HepG2 (cell line): ENCODE results near the gene DEPDC5. TPM values are rescaled to one million over a fixed set of nuclear protein-coding genes. Genes with fewer than 3 reads are reported as not detected.

Source experiments
- ETV6 ChIP-seq: sonication (generic); formaldehyde crosslinking; conservative IDR thresholded peaks from 2 replicates; pipeline ENCODE4 v1.4.0; 2020; ENCODE audit warnings: missing genetic modification reagents
- HDAC1 ChIP-seq: sonication (generic); formaldehyde crosslinking; IDR thresholded peaks from 2 replicates; pipeline ENCODE4 v1.5.1; 2020; ENCODE audit warnings: mild to moderate bottlenecking, missing genetic modification reagents
- HIVEP1 ChIP-seq: sonication (generic); formaldehyde crosslinking; IDR thresholded peaks from 2 replicates; pipeline ENCODE4 v1.4.0; 2020; ENCODE audit warnings: mild to moderate bottlenecking, missing genetic modification reagents
- NBN ChIP-seq: fragments of 450-650 bp; conservative IDR thresholded peaks from 2 replicates; pipeline ENCODE4 v1.6.1; 2017
- PLRG1 ChIP-seq: fragments of 450-650 bp; conservative IDR thresholded peaks from 2 replicates; pipeline ENCODE4 v1.6.1; 2016
- RCOR2 ChIP-seq: IDR thresholded peaks from 2 replicates; pipeline ENCODE4 v1.6.1; 2016; ENCODE audit warnings: missing biosample characterization, missing genetic modification reagents
- RFXANK ChIP-seq: IDR thresholded peaks from 2 replicates; pipeline ENCODE4 v1.6.1; 2016
- SALL2 ChIP-seq: sonication (generic); formaldehyde crosslinking; IDR thresholded peaks from 2 replicates; pipeline ENCODE4 v1.8.1; 2023; ENCODE audit warnings: mild to moderate bottlenecking, missing genetic modification reagents, inconsistent platforms
- SIN3A ChIP-seq: IDR thresholded peaks from 2 replicates; pipeline ENCODE4 v1.6.1; 2011; ENCODE audit warnings: low read depth, mild to moderate bottlenecking, control low read depth, low read length, borderline replicate concordance
- ZBTB1 ChIP-seq: sonication (generic); formaldehyde crosslinking; IDR thresholded peaks from 2 replicates; pipeline ENCODE4 v1.4.0; 2020; ENCODE audit warnings: missing genetic modification reagents, borderline replicate concordance
- ZKSCAN1 ChIP-seq: fragments of 150-350 bp; IDR thresholded peaks from 2 replicates; pipeline ENCODE4 v1.6.1; 2014; ENCODE audit warnings: low read length
- ZKSCAN5 ChIP-seq: sonication (generic); formaldehyde crosslinking; IDR thresholded peaks from 2 replicates; pipeline ENCODE4 v1.5.1; 2020; ENCODE audit warnings: mild to moderate bottlenecking, missing genetic modification reagents
- ZKSCAN8 ChIP-seq: IDR thresholded peaks from 2 replicates; pipeline ENCODE4 v1.6.1; 2016; ENCODE audit warnings: borderline replicate concordance, missing genetic modification reagents, missing compliant biosample characterization
- ZNF337 ChIP-seq: sonication (generic); formaldehyde crosslinking; IDR thresholded peaks from 2 replicates; pipeline ENCODE4 v1.5.1; 2020; ENCODE audit warnings: missing genetic modification reagents, low read depth, mild to moderate bottlenecking, borderline replicate concordance
- ZNF569 ChIP-seq: sonication (generic); formaldehyde crosslinking; IDR thresholded peaks from 2 replicates; pipeline ENCODE4 v1.5.0; 2020; ENCODE audit warnings: mild to moderate bottlenecking, missing genetic modification reagents, moderate library complexity, borderline replicate concordance
- ZNF7 ChIP-seq: IDR thresholded peaks from 2 replicates; pipeline ENCODE4 v1.6.1; 2016; ENCODE audit warnings: missing biosample characterization, missing genetic modification reagents
- ZNF749 ChIP-seq: sonication (generic); formaldehyde crosslinking; IDR thresholded peaks from 2 replicates; pipeline ENCODE4 v1.8.0; 2022; ENCODE audit warnings: mild to moderate bottlenecking, missing genetic modification reagents, moderate library complexity, borderline replicate concordance
- polyA plus RNA-seq, 8 experiments: library from polyadenylated mRNA; depleted of rRNA in 3 of 8; stranded (reverse) in 7 of 8; unstranded in 1 of 8; fragments of >200 nt; fragmentation: Illumina TruSeq in 4 of 8; extraction: Trizol in 4 of 8; gene quantifications; 2 replicates each; pipeline versions ENCODE4 v1.2.1 to v1.2.3, GENCODE V29; 2011 to 2016; ENCODE audit warnings: low read depth in 4 of 8, missing spikeins in 1 of 8, mixed read lengths in 1 of 8; ENCODE audit not compliant: insufficient read depth in 1 of 8
- total RNA-seq, 5 experiments: library from RNA; depleted of rRNA; stranded (reverse); fragments of >200 nt; fragmentation: Illumina TruSeq; extraction: Trizol; gene quantifications; 2 replicates each; pipeline ENCODE4 v1.2.3, GENCODE V29; 2016; ENCODE audit warnings: low read depth in 1 of 5
- TF ChIP-seq, protein P1 (sequence below): sonication (generic); formaldehyde crosslinking; IDR thresholded peaks from 2 replicates; pipeline ENCODE4 v1.5.0; 2020; ENCODE audit warnings: mild to moderate bottlenecking, low read depth, missing genetic modification reagents, borderline replicate concordance
- TF ChIP-seq, protein P2 (sequence below): sonication (generic); formaldehyde crosslinking; IDR thresholded peaks from 2 replicates; pipeline ENCODE4 v1.4.0; 2020; ENCODE audit warnings: missing genetic modification reagents
- TF ChIP-seq, protein P3 (sequence below): sonication (generic); formaldehyde crosslinking; IDR thresholded peaks from 2 replicates; pipeline ENCODE4 v1.4.0; 2020; ENCODE audit warnings: missing genetic modification reagents
- TF ChIP-seq, protein P4 (sequence below): sonication (generic); formaldehyde crosslinking; IDR thresholded peaks from 2 replicates; pipeline ENCODE4 v1.8.0; 2022; ENCODE audit warnings: missing genetic modification reagents, mild to moderate bottlenecking, borderline replicate concordance
- TF ChIP-seq, protein P5 (sequence below): sonication (generic); formaldehyde crosslinking; IDR thresholded peaks from 2 replicates; pipeline ENCODE4 v1.9.0; 2021; ENCODE audit warnings: missing genetic modification reagents, borderline replicate concordance
- TF ChIP-seq, protein P6 (sequence below): sonication (generic); formaldehyde crosslinking; IDR thresholded peaks from 2 replicates; pipeline ENCODE4 v1.5.1; 2020; ENCODE audit warnings: missing genetic modification reagents, mild to moderate bottlenecking, borderline replicate concordance

Gene DEPDC5
- total and polyA plus RNA-seq, 2 of the 13 experiments (the other 11 are each of a cell fraction or from before 2014, with no cell fraction given), result 9.8 to 12.4 TPM

DNA sequence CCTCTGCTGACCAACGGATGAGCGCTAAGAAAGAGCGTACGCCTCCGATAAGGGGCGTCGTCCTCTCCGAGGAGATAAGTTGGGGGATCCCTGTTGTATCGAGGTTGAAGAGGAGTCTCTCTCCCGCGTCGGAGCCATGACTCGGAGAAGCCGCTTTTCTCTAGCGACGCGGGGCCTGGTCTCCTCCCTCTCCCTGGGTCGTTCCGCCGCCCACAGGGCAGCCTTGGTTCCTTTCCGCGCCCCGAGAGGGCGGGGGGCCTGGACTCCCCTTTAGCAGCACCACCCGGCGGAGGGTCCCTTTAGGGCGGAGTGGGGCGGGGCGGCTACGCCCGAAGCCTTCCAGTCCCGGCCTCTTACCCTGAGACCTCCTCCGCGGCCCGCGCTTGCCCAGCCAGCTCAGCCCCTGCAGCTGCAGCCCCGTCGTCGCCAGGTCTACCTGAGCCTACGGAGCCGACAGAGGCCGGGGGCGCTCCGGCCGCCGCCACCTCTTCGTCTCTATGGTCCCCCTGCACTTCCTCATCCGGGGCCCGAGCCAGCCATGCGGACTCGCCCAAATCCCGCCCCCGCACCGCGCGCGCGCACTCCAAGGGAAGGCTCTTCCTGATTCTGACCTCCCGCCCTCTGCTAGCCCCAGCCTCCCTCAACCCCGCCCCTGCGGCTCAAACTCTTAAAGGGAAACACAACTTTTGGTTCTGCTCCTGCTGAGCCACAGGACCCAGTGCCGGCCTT lies 4.0 kb upstream of the DEPDC5 start, which contains the start of gene PRR14L (continued):
- TF ChIP-seq, protein P1, sequence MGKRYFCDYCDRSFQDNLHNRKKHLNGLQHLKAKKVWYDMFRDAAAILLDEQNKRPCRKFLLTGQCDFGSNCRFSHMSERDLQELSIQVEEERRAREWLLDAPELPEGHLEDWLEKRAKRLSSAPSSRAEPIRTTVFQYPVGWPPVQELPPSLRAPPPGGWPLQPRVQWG (CRISPR knock-in tag), result no peak
- TF ChIP-seq SALL2 (CRISPR knock-in tag) (peak; percentile 83), ZBTB1 (CRISPR knock-in tag) (no peak), RCOR2 (CRISPR knock-in tag) (no peak; the same call in 1 of the 2 replicates), ZKSCAN5 (CRISPR knock-in tag) (no peak), ZNF7 (CRISPR knock-in tag) (no peak), ZNF337 (CRISPR knock-in tag) (no peak), ZNF749 (CRISPR knock-in tag) (0 out of 2 replicates have a peak, but pooled peaks have one; percentile 56), ZKSCAN8 (CRISPR knock-in tag) (no peak; the same call in 1 of the 2 replicates), HIVEP1 (CRISPR knock-in tag) (peak; percentile 69; the same call in 1 of the 2 replicates), ZKSCAN1 (no peak), ZNF569 (no peak), HDAC1 (CRISPR knock-in tag) (peak; percentile 78; the same call in 1 of the 2 replicates), SIN3A (peak; percentile 90; the same call in 1 of the 2 replicates), PLRG1 (no peak), ETV6 (0 out of 2 replicates have a peak, but pooled peaks have one; percentile 63), NBN (no peak), RFXANK (CRISPR knock-in tag) (no peak)
- TF ChIP-seq, protein P2, sequence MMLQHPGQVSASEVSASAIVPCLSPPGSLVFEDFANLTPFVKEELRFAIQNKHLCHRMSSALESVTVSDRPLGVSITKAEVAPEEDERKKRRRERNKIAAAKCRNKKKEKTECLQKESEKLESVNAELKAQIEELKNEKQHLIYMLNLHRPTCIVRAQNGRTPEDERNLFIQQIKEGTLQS (CRISPR knock-in tag), result peak; percentile 27; the same call in 1 of the 2 replicates
- TF ChIP-seq, protein P3, sequence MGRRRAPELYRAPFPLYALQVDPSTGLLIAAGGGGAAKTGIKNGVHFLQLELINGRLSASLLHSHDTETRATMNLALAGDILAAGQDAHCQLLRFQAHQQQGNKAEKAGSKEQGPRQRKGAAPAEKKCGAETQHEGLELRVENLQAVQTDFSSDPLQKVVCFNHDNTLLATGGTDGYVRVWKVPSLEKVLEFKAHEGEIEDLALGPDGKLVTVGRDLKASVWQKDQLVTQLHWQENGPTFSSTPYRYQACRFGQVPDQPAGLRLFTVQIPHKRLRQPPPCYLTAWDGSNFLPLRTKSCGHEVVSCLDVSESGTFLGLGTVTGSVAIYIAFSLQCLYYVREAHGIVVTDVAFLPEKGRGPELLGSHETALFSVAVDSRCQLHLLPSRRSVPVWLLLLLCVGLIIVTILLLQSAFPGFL, result no peak
- TF ChIP-seq, protein P4, sequence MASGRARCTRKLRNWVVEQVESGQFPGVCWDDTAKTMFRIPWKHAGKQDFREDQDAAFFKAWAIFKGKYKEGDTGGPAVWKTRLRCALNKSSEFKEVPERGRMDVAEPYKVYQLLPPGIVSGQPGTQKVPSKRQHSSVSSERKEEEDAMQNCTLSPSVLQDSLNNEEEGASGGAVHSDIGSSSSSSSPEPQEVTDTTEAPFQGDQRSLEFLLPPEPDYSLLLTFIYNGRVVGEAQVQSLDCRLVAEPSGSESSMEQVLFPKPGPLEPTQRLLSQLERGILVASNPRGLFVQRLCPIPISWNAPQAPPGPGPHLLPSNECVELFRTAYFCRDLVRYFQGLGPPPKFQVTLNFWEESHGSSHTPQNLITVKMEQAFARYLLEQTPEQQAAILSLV, result peak; percentile 95
- TF ChIP-seq, protein P5, sequence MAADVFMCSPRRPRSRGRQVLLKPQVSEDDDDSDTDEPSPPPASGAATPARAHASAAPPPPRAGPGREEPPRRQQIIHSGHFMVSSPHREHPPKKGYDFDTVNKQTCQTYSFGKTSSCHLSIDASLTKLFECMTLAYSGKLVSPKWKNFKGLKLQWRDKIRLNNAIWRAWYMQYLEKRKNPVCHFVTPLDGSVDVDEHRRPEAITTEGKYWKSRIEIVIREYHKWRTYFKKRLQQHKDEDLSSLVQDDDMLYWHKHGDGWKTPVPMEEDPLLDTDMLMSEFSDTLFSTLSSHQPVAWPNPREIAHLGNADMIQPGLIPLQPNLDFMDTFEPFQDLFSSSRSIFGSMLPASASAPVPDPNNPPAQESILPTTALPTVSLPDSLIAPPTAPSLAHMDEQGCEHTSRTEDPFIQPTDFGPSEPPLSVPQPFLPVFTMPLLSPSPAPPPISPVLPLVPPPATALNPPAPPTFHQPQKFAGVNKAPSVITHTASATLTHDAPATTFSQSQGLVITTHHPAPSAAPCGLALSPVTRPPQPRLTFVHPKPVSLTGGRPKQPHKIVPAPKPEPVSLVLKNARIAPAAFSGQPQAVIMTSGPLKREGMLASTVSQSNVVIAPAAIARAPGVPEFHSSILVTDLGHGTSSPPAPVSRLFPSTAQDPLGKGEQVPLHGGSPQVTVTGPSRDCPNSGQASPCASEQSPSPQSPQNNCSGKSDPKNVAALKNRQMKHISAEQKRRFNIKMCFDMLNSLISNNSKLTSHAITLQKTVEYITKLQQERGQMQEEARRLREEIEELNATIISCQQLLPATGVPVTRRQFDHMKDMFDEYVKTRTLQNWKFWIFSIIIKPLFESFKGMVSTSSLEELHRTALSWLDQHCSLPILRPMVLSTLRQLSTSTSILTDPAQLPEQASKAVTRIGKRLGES (CRISPR knock-in tag), result no peak
- TF ChIP-seq, protein P6, sequence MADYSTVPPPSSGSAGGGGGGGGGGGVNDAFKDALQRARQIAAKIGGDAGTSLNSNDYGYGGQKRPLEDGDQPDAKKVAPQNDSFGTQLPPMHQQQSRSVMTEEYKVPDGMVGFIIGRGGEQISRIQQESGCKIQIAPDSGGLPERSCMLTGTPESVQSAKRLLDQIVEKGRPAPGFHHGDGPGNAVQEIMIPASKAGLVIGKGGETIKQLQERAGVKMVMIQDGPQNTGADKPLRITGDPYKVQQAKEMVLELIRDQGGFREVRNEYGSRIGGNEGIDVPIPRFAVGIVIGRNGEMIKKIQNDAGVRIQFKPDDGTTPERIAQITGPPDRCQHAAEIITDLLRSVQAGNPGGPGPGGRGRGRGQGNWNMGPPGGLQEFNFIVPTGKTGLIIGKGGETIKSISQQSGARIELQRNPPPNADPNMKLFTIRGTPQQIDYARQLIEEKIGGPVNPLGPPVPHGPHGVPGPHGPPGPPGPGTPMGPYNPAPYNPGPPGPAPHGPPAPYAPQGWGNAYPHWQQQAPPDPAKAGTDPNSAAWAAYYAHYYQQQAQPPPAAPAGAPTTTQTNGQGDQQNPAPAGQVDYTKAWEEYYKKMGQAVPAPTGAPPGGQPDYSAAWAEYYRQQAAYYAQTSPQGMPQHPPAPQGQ (CRISPR knock-in tag), result no peak
